AG09309 (cell line): ENCODE measurements around the gene VEZT.

Source experiments
- DNase-seq: peaks from one replicate; pipeline ENCODE4 v3.0.0-alpha.2; 2010; ENCODE audit warnings: low read depth
- H3K4me3 ChIP-seq: 2 replicates; pipeline ENCODE4 v1.5.1; 2011; ENCODE audit warnings: mild to moderate bottlenecking, low read depth, low read length, moderate library complexity; ENCODE audit not compliant: control insufficient read depth
- TF ChIP-seq, protein P1 (sequence below): IDR thresholded peaks from 2 replicates; pipeline ENCODE4 v1.5.1; 2011; ENCODE audit warnings: mild to moderate bottlenecking, low read depth, low read length, inconsistent platforms; ENCODE audit not compliant: insufficient read depth, control insufficient read depth; ENCODE audit errors: missing control alignments

Gene VEZT, protein sequence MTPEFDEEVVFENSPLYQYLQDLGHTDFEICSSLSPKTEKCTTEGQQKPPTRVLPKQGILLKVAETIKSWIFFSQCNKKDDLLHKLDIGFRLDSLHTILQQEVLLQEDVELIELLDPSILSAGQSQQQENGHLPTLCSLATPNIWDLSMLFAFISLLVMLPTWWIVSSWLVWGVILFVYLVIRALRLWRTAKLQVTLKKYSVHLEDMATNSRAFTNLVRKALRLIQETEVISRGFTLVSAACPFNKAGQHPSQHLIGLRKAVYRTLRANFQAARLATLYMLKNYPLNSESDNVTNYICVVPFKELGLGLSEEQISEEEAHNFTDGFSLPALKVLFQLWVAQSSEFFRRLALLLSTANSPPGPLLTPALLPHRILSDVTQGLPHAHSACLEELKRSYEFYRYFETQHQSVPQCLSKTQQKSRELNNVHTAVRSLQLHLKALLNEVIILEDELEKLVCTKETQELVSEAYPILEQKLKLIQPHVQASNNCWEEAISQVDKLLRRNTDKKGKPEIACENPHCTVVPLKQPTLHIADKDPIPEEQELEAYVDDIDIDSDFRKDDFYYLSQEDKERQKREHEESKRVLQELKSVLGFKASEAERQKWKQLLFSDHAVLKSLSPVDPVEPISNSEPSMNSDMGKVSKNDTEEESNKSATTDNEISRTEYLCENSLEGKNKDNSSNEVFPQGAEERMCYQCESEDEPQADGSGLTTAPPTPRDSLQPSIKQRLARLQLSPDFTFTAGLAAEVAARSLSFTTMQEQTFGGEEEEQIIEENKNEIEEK

DNA sequence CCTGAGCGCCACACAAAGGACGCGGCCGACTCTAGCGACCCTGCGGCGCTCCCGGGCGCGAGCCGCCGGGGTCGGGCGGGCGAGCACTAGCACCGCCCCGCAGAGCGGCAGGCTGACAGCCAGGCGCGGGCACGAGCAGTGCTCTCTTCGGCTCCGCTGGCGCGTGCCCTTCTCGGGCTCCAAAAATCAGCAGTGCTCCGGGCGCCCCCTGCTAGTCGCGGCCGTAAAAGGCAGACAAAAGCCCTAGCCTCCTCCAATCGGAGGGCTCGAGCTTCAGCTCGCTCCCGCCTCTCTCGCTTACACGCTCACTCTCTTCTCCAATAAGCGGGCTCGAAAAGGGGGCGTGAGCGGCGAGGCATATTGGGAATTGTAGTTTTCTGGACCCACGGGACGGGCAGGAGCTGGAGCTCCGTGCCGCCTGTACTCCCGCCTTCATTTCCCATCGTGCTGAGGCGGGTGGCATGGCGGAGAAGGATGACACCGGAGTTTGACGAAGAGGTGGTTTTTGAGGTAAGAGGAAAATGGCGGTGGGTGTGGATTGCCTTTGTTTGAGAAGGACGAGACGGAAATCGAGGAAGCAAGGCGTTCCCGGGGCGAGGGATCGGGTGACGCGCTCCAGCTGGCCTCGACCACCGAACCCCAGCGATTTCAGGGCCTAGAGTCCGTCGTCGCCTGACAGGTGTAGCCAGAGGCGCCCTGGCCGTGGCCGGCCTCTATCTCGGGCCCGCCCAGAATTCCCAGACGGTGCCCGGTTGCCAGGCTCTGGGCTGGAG is at the start of gene VEZT, which contains the start of gene FGD6:
VEZT (plus strand) TSS at position 431 of the 773 bp plus-strand sequence; CDS start at position 475, 44 bp downstream.
FGD6 (minus strand) TSS at position 91 of the 773 bp plus-strand sequence. CDS start 227 bp downstream, outside the sequence.
- TF ChIP-seq, protein P1, sequence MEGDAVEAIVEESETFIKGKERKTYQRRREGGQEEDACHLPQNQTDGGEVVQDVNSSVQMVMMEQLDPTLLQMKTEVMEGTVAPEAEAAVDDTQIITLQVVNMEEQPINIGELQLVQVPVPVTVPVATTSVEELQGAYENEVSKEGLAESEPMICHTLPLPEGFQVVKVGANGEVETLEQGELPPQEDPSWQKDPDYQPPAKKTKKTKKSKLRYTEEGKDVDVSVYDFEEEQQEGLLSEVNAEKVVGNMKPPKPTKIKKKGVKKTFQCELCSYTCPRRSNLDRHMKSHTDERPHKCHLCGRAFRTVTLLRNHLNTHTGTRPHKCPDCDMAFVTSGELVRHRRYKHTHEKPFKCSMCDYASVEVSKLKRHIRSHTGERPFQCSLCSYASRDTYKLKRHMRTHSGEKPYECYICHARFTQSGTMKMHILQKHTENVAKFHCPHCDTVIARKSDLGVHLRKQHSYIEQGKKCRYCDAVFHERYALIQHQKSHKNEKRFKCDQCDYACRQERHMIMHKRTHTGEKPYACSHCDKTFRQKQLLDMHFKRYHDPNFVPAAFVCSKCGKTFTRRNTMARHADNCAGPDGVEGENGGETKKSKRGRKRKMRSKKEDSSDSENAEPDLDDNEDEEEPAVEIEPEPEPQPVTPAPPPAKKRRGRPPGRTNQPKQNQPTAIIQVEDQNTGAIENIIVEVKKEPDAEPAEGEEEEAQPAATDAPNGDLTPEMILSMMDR = peak; percentile 65
- peak; percentile 94 for DNase-seq
- peak within 1 kb of the TSS; percentile 75 for H3K4me3 ChIP-seq

DNA sequence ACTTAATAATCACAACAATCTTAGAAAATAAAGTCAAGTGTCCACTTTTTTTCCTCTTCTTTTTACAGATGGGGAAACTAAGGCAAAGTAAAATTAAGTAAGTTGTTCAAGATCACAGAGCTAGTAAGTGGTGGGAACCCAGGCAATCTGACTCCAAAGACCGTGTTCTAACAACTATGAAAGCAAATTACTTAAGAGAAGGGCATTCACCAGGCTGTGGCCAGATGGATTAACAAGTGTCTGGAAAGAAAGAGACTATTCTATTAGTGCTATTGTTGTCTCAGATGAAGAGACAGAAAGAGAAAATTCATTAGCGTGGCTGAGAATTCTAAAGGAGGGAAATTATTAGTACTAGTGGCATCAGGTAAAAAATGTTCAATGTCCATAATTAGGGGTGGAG is 48.9 kb upstream of the VEZT start:
- TF ChIP-seq, protein P1 = no peak
- H3K4me3 ChIP-seq = no peak overlapping the region
- DNase-seq = no peak

DNA sequence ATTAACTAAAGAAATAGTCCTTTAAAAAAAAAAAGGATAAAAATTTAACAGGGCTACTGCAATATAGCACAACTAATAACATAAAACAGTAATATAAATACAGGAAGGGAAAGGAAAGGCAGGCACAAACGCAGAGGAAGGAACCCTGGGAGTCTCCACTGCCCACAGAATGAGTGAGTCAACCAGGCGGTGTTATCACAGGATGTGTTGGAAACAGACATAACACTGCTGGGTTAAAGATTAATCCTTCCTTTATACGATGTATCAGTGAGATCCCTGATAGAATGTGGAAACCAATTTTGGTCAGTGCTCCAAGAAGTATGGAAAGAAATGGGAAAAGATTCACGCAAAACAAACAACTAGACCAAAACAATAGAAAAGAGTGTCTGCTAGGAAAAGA is 48.2 kb upstream of the VEZT start:
- peak; percentile 40 for DNase-seq
- TF ChIP-seq, protein P1 = no peak
- H3K4me3 ChIP-seq = no peak overlapping the region

DNA sequence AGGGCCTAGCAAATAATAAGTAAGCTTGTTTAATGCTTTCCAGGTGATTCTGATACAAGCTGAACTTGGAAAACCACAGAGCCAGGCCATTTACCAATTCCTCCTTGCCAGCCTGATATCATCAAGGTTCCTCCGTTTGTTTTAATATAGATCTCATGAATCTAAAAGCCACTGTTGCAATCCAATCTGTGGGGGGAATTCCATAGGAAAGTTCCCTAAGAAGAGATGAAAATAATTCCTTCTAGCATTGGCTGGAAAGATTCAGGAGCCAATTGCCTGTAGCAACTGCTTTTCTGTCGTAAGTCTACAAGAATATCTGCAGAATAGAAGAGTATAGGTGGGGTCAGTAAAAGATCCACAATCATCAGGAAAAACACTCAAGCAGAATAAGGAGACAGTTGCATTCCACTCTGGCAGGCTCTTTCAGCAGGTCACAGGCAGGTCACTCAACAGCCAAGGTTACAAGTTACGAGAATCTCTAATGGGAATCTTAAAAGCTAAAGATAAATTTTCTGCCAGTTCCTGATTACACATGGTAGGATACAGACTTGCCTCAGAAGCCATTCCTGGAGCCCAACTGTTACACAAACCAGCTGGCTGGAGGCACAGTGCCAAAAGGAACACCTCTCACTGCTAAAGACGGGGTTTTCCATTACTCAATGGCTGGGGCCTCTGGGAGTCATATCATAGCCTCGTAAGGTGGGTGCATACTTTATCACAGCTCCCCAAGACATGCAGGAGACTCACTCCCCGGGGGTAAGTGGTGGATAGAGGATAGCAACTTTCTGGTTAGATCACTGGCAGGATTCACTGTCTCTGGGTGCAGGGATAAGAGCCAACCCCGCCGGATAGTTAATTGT is 44.0 kb upstream of the VEZT start:
- H3K4me3 ChIP-seq = no peak overlapping the region
- peak; percentile 62 for DNase-seq
- TF ChIP-seq, protein P1 = no peak

DNA sequence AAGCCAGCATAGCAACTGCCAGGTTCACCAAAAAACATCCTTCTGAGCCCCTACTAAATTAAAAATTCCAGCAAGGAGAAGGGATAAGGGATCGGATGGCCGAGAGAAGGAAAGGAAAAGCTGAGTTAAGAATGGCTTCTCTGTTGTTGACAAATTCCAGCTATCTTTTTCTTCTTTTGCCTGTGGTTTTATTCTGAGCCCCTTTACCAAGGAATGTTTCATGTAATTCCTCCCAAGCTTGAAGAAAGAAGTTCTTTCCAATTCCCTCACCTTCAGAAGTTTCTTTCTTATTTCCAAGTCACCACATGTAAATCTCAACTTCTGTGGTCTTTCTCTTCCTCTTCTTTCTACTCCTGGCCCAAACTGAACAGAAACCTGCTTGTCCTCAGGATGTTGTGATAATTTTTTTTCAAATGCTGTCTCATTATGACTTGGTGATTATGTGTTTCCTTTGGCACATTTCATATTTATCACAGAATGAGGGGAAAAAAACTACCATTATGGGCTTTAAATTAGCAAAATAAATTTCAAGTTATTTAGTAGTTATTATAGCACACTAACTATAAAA is 40.3 kb upstream of the VEZT start:
- no peak for DNase-seq
- H3K4me3 ChIP-seq = no peak overlapping the region
- TF ChIP-seq, protein P1 = no peak
